ENCODE measurements around the gene CCDC152.
"Not testable (repeated sequence)": the region's sequence is repeated elsewhere in the genome, so short reads cannot be mapped to it uniquely, and the experiment has no call there.

The CCDC152 gene

DNA sequence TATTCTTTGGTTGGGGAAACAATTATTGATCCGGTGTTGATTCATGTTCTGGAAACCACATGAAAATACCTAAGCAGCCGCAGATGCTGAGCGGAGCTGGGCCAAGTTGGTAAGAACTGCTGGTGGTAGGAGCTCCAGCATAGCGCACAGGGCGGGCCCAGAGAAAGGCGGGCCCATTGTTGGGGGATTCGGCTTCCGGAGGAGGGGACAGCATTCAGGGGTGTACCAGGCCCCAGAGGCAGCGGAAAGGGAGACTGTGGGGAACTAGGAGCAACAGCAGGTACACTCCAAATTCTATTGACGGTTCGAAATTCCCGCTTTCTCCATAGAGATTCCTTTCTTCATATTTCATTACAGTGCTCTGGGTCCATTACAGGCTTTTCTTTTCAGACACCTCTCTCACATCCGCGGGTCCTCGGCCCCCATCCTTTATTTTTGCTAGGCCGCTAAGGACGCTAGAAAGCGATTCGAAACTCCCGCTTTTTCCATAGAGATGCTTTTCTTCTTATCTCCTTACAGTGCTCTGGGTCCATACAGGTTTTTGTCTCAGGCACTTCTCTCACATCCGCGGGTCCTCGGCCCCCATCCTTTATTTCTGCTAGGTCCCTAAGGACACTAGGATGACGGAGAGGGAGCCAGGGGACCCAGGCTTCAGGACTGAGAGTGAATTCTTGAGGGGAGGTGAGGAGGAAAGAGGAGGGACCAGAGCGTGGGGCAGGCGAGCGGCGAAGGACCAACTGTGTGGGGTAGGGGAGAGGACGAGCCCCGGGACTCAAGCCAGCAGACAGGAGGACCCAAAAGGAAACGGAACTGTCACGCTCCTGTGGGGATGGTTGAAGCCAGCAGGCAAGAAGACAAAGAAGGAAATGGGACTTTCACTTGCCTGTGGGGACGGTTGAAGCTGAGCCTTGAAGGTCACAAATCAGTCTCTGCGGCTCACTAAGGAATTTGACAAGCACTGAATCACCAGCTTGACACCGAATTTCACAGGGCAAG is at the start of gene CCDC152:
Gene CCDC152, plus strand, starts transcription at position 213 of the 996 bp plus-strand sequence. CDS start 2,304 bp downstream, outside the sequence.
- Mint-ChIP-seq H3K27me3 (ENCODE audit: low read depth) (peaks cover 15% of the 10 kb centered on the region), H3K4me3 (peak within 1 kb of the TSS; percentile 87), H3K4me1 (ENCODE audit: low read depth) (peaks cover 14% of the 10 kb centered on the region), H3K9me3 (no peaks in the 10 kb centered on the region), H3K36me3 (ENCODE audit: low read depth) (peaks cover 4% of the 10 kb centered on the region), H3K27ac (peak within 1 kb of the TSS; percentile 67)
- peak; percentile 49 for DNase-seq (ENCODE audit: low spot score)

- H3K36me3 Mint-ChIP-seq (ENCODE audit: low read depth), result peaks cover 1% of the 10 kb centered on the region
- no peak overlapping the region for H3K27ac Mint-ChIP-seq
- H3K27me3 Mint-ChIP-seq (ENCODE audit: low read depth), result peaks cover 50% of the 10 kb centered on the region
- no peak for DNase-seq (ENCODE audit: low spot score)
- no peak overlapping the region for H3K4me3 Mint-ChIP-seq
- no peaks in the 10 kb centered on the region for H3K9me3 Mint-ChIP-seq
- peaks cover 29% of the 10 kb centered on the region for H3K4me1 Mint-ChIP-seq (ENCODE audit: low read depth)
Measured at GRCh38 chr5:42715785-42716184, 40.8 kb upstream of the CCDC152 start.

GRCh38 chr5:42718591-42718990 is 38.0 kb upstream of the CCDC152 start:
- peak; percentile 56 for DNase-seq (ENCODE audit: low spot score)
- Mint-ChIP-seq H3K4me1 (ENCODE audit: low read depth) (peaks cover 45% of the 10 kb centered on the region), H3K27ac (peak overlapping the region; percentile 63), H3K27me3 (ENCODE audit: low read depth) (peaks cover 45% of the 10 kb centered on the region), H3K9me3 (no peaks in the 10 kb centered on the region), H3K36me3 (ENCODE audit: low read depth) (peaks cover 3% of the 10 kb centered on the region), H3K4me3 (peak overlapping the region; percentile 57)

GRCh38 chr5:42719034-42719433 is 37.6 kb upstream of the CCDC152 start:
- Mint-ChIP-seq H3K4me3 (peak overlapping the region; percentile 57), H3K9me3 (no peaks in the 10 kb centered on the region), H3K36me3 (ENCODE audit: low read depth) (peaks cover 4% of the 10 kb centered on the region), H3K4me1 (ENCODE audit: low read depth) (peaks cover 46% of the 10 kb centered on the region), H3K27me3 (ENCODE audit: low read depth) (peaks cover 43% of the 10 kb centered on the region), H3K27ac (peak overlapping the region; percentile 63)
- no peak for DNase-seq (ENCODE audit: low spot score)

GRCh38 chr5:42720251-42720650 is 36.4 kb upstream of the CCDC152 start:
- Mint-ChIP-seq H3K4me1 (ENCODE audit: low read depth) (peaks cover 46% of the 10 kb centered on the region), H3K36me3 (ENCODE audit: low read depth) (peaks cover 4% of the 10 kb centered on the region), H3K4me3 (peak overlapping the region; percentile 77), H3K27me3 (ENCODE audit: low read depth) (peaks cover 41% of the 10 kb centered on the region), H3K27ac (peak overlapping the region; percentile 85), H3K9me3 (no peaks in the 10 kb centered on the region)
- peak; percentile 11 for DNase-seq (ENCODE audit: low spot score)

DNA sequence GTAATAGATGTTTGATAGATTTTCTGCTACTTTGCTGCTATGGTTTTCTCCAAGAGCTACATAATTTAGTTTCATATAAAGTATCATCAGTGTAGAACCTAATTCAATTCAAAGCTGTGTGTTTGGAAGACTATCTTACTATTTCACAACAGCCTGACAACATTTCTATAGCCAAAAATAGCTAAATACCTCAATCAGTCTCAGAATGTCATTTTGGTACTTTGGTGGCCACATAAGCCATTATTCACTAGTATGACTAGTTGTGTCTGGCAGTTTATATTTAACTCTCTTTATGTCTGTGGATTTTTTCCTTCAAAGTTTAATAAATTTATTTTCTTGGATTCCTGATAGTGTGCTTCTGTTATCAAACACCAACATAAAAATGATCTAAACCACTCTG is 35.1 kb upstream of the CCDC152 start:
- Mint-ChIP-seq H3K36me3 (ENCODE audit: low read depth) (peaks cover 4% of the 10 kb centered on the region), H3K27me3 (ENCODE audit: low read depth) (peaks cover 45% of the 10 kb centered on the region), H3K27ac (no peak overlapping the region), H3K4me1 (ENCODE audit: low read depth) (peaks cover 40% of the 10 kb centered on the region), H3K4me3 (peak overlapping the region; percentile 45), H3K9me3 (no peaks in the 10 kb centered on the region)
- DNase-seq (ENCODE audit: low spot score), result no peak

DNA sequence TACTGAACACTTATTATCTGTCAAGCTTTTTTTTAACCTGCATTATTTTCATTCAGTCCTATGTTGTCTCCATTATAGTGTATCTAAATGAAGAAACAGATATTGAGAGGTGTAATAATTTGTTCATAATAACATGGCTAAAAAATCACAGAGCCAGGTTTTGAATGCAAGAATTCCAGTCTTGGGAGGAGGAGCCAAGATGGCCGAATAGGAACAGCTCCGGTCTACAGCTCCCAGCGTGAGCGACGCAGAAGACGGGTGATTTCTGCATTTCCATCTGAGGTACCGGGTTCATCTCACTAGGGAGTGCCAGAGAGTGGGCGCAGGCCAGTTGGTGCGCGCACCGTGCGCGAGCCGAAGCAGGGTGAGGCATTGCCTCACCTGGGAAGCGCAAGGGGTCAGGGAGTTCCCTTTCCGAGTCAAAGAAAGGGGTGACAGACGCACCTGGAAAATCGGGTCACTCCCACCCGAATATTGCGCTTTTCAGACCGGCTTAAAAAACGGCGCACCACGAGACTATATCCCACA is 22.0 kb upstream of the CCDC152 start:
- H3K27me3 Mint-ChIP-seq (ENCODE audit: low read depth), result peaks cover 22% of the 10 kb centered on the region
- H3K27ac Mint-ChIP-seq; H3K36me3 Mint-ChIP-seq (ENCODE audit: low read depth); DNase-seq (ENCODE audit: low spot score); H3K9me3 Mint-ChIP-seq; H3K4me3 Mint-ChIP-seq; H3K4me1 Mint-ChIP-seq (ENCODE audit: low read depth): not testable (repeated sequence)

- H3K9me3 Mint-ChIP-seq, result no peaks in the 10 kb centered on the region
- no peak overlapping the region for H3K27ac Mint-ChIP-seq
- peaks cover 3% of the 10 kb centered on the region for H3K4me1 Mint-ChIP-seq (ENCODE audit: low read depth)
- H3K27me3 Mint-ChIP-seq (ENCODE audit: low read depth), result peaks cover 13% of the 10 kb centered on the region
- DNase-seq (ENCODE audit: low spot score), result no peak
- peaks cover 3% of the 10 kb centered on the region for H3K36me3 Mint-ChIP-seq (ENCODE audit: low read depth)
- no peak overlapping the region for H3K4me3 Mint-ChIP-seq
Measured at GRCh38 chr5:42740920-42741319, 15.7 kb upstream of the CCDC152 start.

- Mint-ChIP-seq H3K4me3 (no peak overlapping the region), H3K27ac (no peak overlapping the region), H3K27me3 (ENCODE audit: low read depth) (peaks cover 16% of the 10 kb centered on the region), H3K4me1 (ENCODE audit: low read depth) (peaks cover 11% of the 10 kb centered on the region), H3K36me3 (ENCODE audit: low read depth) (peaks cover 3% of the 10 kb centered on the region), H3K9me3 (no peaks in the 10 kb centered on the region)
- no peak for DNase-seq (ENCODE audit: low spot score)
Measured at GRCh38 chr5:42745426-42745825, 11.2 kb upstream of the CCDC152 start.

- Mint-ChIP-seq H3K4me3 (no peak overlapping the region), H3K9me3 (no peaks in the 10 kb centered on the region), H3K4me1 (ENCODE audit: low read depth) (peaks cover 11% of the 10 kb centered on the region), H3K36me3 (ENCODE audit: low read depth) (peaks cover 3% of the 10 kb centered on the region), H3K27me3 (ENCODE audit: low read depth) (peaks cover 16% of the 10 kb centered on the region), H3K27ac (no peak overlapping the region)
- no peak for DNase-seq (ENCODE audit: low spot score)
Measured at GRCh38 chr5:42745856-42746255, 10.8 kb upstream of the CCDC152 start.

DNA sequence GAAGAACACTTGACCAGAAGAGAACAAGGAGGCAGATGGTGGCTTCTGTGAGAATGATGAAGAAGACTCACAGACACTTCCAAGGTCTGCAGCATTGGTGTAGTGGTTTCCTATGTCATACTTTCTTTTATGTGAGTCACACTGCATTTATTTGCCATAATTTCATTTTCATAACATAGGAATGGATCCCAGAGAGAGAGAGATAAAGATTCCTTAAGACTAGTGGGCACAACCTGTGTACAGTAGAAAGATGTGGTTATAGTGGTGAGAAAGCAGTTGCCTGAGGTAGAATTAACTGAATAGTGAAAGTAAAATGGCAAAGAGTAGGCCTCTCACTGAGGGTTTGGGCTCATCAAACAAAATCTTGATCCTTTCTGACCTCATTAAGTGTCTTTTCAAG is 7.6 kb upstream of the CCDC152 start:
- Mint-ChIP-seq H3K27ac (no peak overlapping the region), H3K27me3 (ENCODE audit: low read depth) (peaks cover 11% of the 10 kb centered on the region), H3K9me3 (no peaks in the 10 kb centered on the region), H3K4me1 (ENCODE audit: low read depth) (peaks cover 11% of the 10 kb centered on the region), H3K36me3 (ENCODE audit: low read depth) (no peaks in the 10 kb centered on the region), H3K4me3 (no peak overlapping the region)
- no peak for DNase-seq (ENCODE audit: low spot score)

DNA sequence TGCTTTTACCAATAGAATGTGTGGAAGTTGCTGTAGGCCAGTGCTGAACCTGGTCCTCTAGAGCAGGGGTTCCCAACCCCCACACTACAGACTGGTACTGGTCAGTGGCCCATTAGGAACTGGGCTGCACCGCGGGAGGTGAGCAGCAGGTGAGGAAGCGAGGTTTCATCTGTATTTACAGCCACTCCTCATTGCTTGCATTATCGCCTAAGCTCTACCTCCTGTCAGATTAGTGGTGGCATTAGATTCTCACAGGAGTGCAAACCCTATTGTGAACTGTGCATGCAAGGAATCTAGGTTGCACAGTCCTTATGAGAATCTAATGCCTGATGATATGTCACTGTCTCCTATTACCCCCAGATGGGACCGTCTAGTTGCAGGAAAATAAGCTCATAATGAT is 6.1 kb upstream of the CCDC152 start:
- H3K4me3 Mint-ChIP-seq, result no peak overlapping the region
- H3K27ac Mint-ChIP-seq, result no peak overlapping the region

DNA sequence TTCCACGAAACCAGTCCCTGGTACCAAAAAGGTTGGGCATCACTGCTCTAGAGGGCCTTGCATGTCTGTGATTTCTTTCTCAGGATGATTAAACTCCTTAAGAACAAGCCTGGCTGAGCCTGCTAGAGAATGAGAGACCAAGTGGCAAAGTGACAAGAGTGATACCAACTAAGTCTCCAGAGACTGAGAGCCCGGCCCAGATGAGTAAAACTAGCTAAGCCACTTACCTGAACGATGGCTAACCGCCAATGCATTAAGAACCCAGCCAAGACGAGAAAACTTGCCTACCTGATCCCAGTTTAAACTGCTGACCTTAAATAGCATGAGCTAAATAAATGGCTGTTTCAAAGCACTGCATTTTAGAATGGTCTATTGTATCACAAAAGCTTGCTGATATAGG is 5.6 kb upstream of the CCDC152 start:
- no peak for DNase-seq (ENCODE audit: low spot score)
- no peaks in the 10 kb centered on the region for H3K9me3 Mint-ChIP-seq
- no peak overlapping the region for H3K27ac Mint-ChIP-seq
- H3K4me3 Mint-ChIP-seq, result no peak overlapping the region
- H3K4me1 Mint-ChIP-seq (ENCODE audit: low read depth), result peaks cover 8% of the 10 kb centered on the region
- no peaks in the 10 kb centered on the region for H3K36me3 Mint-ChIP-seq (ENCODE audit: low read depth)
- H3K27me3 Mint-ChIP-seq (ENCODE audit: low read depth), result peaks cover 12% of the 10 kb centered on the region

More for the DNA sequence above, 6.1 kb upstream of the CCDC152 start:
- no peak for DNase-seq (ENCODE audit: low spot score)
- peaks cover 8% of the 10 kb centered on the region for H3K4me1 Mint-ChIP-seq (ENCODE audit: low read depth)
- H3K9me3 Mint-ChIP-seq, result no peaks in the 10 kb centered on the region
- H3K27me3 Mint-ChIP-seq (ENCODE audit: low read depth), result peaks cover 10% of the 10 kb centered on the region
- no peaks in the 10 kb centered on the region for H3K36me3 Mint-ChIP-seq (ENCODE audit: low read depth)

- H3K4me1 Mint-ChIP-seq (ENCODE audit: low read depth), result peaks cover 18% of the 10 kb centered on the region
- no peak overlapping the region for H3K4me3 Mint-ChIP-seq
- H3K27me3 Mint-ChIP-seq (ENCODE audit: low read depth), result peaks cover 15% of the 10 kb centered on the region
- DNase-seq (ENCODE audit: low spot score), result no peak
- no peaks in the 10 kb centered on the region for H3K9me3 Mint-ChIP-seq
- H3K36me3 Mint-ChIP-seq (ENCODE audit: low read depth), result no peaks in the 10 kb centered on the region
- no peak overlapping the region for H3K27ac Mint-ChIP-seq
Measured at GRCh38 chr5:42753099-42753498, 3.5 kb upstream of the CCDC152 start.
